ENCODE data around the gene LONP2.
"Not testable (repeated sequence)": the region's sequence is repeated elsewhere in the genome, so short reads cannot be mapped to it uniquely, and the experiment has no call there.

Gene LONP2

DNA sequence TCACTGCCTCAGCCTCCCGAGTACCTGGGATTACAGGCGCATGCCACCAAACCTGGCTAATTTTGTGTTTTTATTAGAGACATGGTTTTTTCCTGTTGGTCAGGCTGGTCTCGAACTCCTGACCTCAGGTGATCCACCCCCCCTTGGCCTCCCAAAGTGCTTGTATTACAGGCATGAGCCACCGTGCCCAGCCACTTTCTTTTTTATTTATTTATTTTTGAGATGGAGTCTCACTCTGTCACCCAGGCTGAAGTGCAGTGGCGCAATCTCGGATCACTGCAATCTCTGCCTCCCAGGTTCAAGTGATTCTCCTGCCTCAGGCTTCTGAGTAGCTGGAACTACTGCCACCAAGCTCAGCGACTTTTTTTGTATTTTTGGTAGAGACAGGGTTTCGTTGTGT, 158.4 kb downstream of the LONP2 start:
- DNase-seq = not testable (repeated sequence)

DNA sequence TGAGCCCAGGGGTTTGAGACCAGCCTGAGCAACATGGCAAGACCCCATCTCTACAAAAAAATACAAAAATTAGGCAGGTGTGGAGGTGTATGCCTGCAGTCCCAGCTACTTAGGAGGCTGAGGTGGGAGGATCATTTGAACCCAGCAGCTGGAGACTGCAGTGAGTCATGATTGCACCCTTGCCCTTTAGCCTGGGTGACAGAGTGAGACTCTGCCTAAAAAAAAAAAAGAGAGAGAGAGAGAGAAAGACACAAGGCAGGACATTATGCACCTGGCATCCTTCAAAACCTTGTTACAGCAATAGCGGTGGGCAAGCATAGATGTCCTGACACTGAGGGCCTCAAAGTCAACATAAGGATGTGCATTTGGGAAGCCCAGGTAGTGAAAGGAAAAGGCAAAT, 161.1 kb downstream of the LONP2 start:
- DNase-seq = no peak

DNA sequence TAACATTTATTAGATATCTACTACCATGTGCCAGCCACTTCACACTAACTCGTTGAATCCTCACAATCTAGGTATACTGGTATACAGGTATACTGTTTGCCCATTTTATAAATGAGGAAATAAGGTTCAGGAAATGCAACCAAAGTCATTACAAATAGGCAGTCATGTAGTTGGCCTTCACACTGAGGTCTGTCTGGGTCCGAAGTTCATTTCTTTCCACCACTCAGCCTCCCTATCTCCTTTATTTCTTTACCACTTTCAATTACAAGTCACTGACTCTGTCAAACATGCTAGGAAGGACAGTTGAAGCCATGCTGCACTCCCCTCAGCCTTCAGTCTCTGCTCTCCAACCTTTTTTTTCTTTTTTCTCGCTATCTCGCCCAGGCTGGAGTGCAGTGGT, 161.8 kb downstream of the LONP2 start:
- no peak for DNase-seq

Data from NK-92 treated with Interleukin-12 subunit alpha and Interleukin-12 subunit beta, amount 100 ng/mL, for 24 hours (cell line).